HEK293T (cell line): ENCODE measurements around the gene TMEM9B.

ENCODE experiments used
- CTCF ChIA-PET: fragments of 350-600 bp; formaldehyde crosslinking; extraction: SDS; loops from one replicate; lab custom pipeline; 2021; ENCODE audit warnings: antibody characterized with exemption, inconsistent platforms; lab: Yijun Ruan, JAX
- POLR2A ChIA-PET: fragments of 350-600 bp; formaldehyde crosslinking; extraction: SDS; loops from one replicate; lab custom pipeline; 2020; ENCODE audit warnings: antibody characterized with exemption, inconsistent platforms; lab: Yijun Ruan, JAX
- DNase-seq: peaks from one replicate; pipeline ENCODE4 v3.0.0; 2012; ENCODE audit warnings: mixed read lengths; ENCODE audit errors: extremely low spot score
- ARNT ChIP-seq: fragments of 450-650 bp; IDR thresholded peaks from 2 replicates; pipeline ENCODE4 v1.6.1; 2017; ENCODE audit warnings: mild to moderate bottlenecking
- BHLHE40 ChIP-seq: fragments of 450-650 bp; IDR thresholded peaks from 2 replicates; pipeline ENCODE4 v1.6.1; 2016; ENCODE audit warnings: mild to moderate bottlenecking, moderate library complexity, borderline replicate concordance
- CTBP1 ChIP-seq: fragments of 450-650 bp; IDR thresholded peaks from 2 replicates; pipeline ENCODE4 v1.6.1; 2016; ENCODE audit warnings: borderline replicate concordance
- ELF4 ChIP-seq: fragments of 450-650 bp; IDR thresholded peaks from 2 replicates; pipeline ENCODE4 v1.6.1; 2017; ENCODE audit warnings: antibody characterized with exemption
- FOXA1 ChIP-seq: fragments of 450-650 bp; IDR thresholded peaks from 2 replicates; pipeline ENCODE4 v1.6.1; 2016; ENCODE audit warnings: mild to moderate bottlenecking
- FOXK2 ChIP-seq: fragments of 450-650 bp; IDR thresholded peaks from 2 replicates; pipeline ENCODE4 v1.6.1; 2016; ENCODE audit warnings: mild to moderate bottlenecking
- FOXM1 ChIP-seq: fragments of 450-650 bp; IDR thresholded peaks from 2 replicates; pipeline ENCODE4 v1.6.1; 2017; ENCODE audit warnings: mild to moderate bottlenecking, borderline replicate concordance
- HDGF ChIP-seq: fragments of 450-650 bp; IDR thresholded peaks from 2 replicates; pipeline ENCODE4 v1.6.1; 2017; ENCODE audit warnings: antibody characterized with exemption, borderline replicate concordance
- L3MBTL2 ChIP-seq: fragments of 450-650 bp; conservative IDR thresholded peaks from 2 replicates; pipeline ENCODE4 v1.6.1; 2016; ENCODE audit warnings: mild to moderate bottlenecking
- LEF1 ChIP-seq: fragments of 450-650 bp; IDR thresholded peaks from 2 replicates; pipeline ENCODE4 v1.6.1; 2017; ENCODE audit warnings: mild to moderate bottlenecking, borderline replicate concordance
- NFRKB ChIP-seq: fragments of 450-650 bp; IDR thresholded peaks from 2 replicates; pipeline ENCODE4 v1.6.1; 2016; ENCODE audit warnings: mild to moderate bottlenecking, moderate library complexity
- SP1 ChIP-seq: fragments of 450-650 bp; IDR thresholded peaks from 2 replicates; pipeline ENCODE4 v1.6.1; 2017
- SUZ12 ChIP-seq: fragments of 450-650 bp; IDR thresholded peaks from 2 replicates; pipeline ENCODE4 v1.6.1; 2016; ENCODE audit warnings: mild to moderate bottlenecking
- TARDBP ChIP-seq: fragments of 450-650 bp; IDR thresholded peaks from 2 replicates; pipeline ENCODE4 v1.6.1; 2016
- ZNF384 ChIP-seq: fragments of 450-650 bp; IDR thresholded peaks from 2 replicates; pipeline ENCODE4 v1.6.1; 2016
- TF ChIP-seq, protein P1 (sequence below): fragments of 450-650 bp; IDR thresholded peaks from 2 replicates; pipeline ENCODE4 v1.6.1; 2016

The TMEM9B gene

DNA sequence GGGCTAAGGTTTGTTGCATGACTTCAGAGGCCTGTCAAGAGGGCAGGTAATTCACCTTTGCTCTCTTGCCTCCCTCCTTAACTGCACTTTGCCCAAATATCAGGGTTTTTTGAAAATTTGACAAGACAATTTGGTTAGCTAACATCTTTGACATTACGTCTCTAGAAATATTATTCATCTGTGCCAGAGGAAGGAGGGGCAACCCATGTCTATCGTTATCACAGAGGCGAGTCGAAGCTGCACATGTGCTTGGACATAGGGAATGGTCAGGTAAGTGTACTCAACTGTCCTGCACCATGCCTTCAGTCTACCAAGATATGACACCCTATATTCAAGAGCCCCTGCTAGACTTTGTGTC, 49.6 kb downstream of the TMEM9B start:
- POLR2A ChIA-PET, result no interaction called here
- TF ChIP-seq TARDBP (no peak), CTBP1 (no peak), ZNF384 (no peak), ARNT (no peak), L3MBTL2 (no peak), NFRKB (no peak), SP1 (no peak), FOXK2 (no peak), ELF4 (no peak), FOXA1 (no peak), LEF1 (no peak), SUZ12 (no peak)
- TF ChIP-seq, protein P1, sequence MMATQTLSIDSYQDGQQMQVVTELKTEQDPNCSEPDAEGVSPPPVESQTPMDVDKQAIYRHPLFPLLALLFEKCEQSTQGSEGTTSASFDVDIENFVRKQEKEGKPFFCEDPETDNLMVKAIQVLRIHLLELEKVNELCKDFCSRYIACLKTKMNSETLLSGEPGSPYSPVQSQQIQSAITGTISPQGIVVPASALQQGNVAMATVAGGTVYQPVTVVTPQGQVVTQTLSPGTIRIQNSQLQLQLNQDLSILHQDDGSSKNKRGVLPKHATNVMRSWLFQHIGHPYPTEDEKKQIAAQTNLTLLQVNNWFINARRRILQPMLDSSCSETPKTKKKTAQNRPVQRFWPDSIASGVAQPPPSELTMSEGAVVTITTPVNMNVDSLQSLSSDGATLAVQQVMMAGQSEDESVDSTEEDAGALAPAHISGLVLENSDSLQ, result no peak
- no peak for DNase-seq
- CTCF ChIA-PET, result interaction anchor here (1.4 to 2.6 kb wide), 2 partner anchors 19 to 45 kb away, joined by 3 to 11 read pairs; no protein-coding TSS in a partner anchor

DNA sequence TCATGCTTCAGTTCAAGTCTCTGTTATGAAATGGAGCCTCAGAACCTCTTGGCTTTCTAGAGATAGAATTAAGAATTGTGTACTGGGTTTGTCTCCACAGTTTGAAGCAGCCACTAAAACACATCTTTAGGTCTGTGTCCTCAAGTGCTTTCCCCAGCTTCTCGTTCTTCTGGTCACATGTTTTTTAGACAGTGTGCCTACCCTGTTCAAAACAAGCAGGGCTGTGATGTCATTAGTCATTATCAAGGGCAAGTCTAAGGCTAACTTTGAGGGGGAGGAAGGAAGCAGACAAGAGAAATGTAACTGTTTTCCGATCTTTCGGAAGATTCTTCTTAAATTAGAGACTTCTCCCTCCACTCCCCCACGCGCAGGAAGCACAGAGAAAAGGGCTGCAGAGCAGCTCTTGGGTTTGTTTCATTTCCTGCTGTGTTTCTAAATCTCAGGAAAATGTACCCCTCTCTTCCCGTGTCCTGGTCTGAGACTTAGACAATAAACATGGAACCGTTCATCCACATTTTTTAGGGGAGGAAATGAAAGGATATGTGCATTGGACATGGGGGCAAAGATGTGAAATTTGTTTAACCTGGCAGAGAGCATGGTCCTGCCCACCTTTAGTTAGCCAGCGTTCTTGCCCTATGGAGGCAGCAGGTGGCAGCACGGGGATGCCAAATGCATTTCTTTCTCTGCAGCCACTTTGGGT, 50.1 kb downstream of the TMEM9B start:
- POLR2A ChIA-PET, result no interaction called here
- DNase-seq, result peak; percentile 32

DNA sequence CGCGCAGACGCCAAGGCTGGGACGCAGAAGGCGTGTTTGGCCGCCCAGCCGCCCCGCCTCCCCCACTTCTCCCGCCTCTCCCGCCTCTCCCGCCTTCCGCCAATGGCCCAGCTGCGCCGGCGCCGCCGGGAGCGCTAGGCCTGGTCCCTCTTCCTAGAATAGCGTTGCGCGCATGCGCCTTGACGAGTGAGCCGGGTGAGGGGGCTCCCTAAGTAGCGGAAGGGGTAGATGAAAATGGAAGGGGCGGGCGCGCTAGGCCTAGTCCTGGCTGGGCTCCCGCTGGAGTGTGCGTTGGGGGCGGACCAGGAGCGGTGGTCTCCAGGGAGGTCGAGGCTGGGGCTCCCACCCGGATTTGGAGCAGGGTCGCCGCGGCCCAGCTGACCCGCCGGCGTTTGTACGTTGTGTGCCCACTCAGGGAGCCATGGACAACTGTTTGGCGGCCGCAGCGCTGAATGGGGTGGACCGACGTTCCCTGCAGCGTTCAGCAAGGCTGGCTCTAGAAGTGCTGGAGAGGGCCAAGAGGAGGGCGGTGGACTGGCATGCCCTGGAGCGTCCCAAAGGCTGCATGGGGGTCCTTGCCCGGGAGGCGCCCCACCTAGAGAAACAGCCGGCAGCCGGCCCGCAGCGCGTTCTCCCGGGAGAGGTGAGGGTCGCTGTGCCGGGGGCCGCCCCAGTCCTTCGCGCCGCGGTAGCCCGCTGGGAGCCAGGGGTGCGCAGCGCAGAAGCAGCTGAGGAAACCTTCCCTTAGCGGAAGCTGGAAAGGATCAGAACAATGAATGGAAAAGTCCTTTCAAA, 53.0 kb downstream of the TMEM9B start, which contains the start of gene AKIP1:
TSS of gene AKIP1 (plus strand) at position 161 of the 795 bp plus-strand sequence. CDS start at position 422, 261 bp downstream.
- CTCF ChIA-PET, result interaction anchor here (0.7 kb wide), 1 partner anchor 1968 kb away, joined by 5 read pairs; no protein-coding TSS in a partner anchor
- POLR2A ChIA-PET, result interaction anchor here (0.7 to 2.3 kb wide), 11 partner anchors 28 to 223 kb away, joined by 3 to 11 read pairs (median 4); partner anchors contain the start of gene TMEM9B
- peak; percentile 95 for DNase-seq
- TF ChIP-seq SUZ12, result no peak
- no peak for TF ChIP-seq CTBP1
- no peak for TF ChIP-seq BHLHE40
- TF ChIP-seq ZNF384, result no peak
- TF ChIP-seq FOXM1, result no peak
- no peak for TF ChIP-seq ELF4
- no peak for TF ChIP-seq L3MBTL2
- TF ChIP-seq NFRKB, result no peak
- TF ChIP-seq LEF1, result no peak
- TF ChIP-seq FOXA1, result no peak
- TF ChIP-seq TARDBP, result no peak
- no peak for TF ChIP-seq SP1
- TF ChIP-seq FOXK2, result no peak

More for the DNA sequence above, 50.1 kb downstream of the TMEM9B start:
- CTCF ChIA-PET, result interaction anchor here (0.9 to 2.6 kb wide), 4 partner anchors 20 to 224 kb away, joined by 3 to 11 read pairs (median 4); no protein-coding TSS in a partner anchor
- TF ChIP-seq ELF4 (no peak), NFRKB (no peak), CTBP1 (no peak)

DNA sequence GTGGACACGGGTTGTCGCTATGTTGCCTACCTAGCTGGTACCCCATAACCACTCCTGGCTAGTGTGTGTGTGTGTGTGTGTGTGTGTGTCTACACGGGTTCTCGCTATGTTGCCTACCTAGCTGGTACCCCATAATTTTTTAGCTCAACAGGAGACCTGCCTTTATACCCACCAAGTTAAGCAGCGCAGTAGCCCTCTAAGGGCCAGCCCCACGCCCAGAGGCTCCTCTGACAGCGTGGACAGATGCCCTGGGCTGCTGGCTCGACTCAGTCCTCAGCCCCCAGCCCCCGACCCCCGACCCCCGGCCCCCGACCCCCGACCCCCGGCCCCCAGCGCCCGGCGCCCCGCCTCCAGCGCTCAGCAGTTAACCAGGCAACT, 53.6 kb downstream of the TMEM9B start:
- no peak for DNase-seq
- CTCF ChIA-PET, result interaction anchor here (0.7 kb wide), 1 partner anchor 49 kb away, joined by 3 read pairs; no protein-coding TSS in a partner anchor

DNA sequence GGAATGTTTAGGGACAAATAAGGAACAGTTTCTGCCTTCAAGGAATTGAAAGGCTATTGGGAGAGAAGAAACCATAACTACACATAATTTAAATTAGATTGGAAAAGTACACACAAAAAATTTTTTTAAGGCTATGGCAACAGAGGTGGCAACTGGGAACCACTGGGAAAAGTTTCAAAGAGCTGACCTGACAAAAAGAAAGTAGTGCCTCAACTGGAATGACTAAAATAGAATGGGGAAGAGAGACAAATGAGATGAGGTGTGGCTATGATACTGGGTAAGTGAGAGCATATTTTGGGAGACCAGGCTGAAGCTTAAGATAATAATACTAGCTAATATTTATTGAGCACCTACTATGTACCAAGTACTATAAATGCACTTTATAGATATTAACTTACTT, 56.1 kb downstream of the TMEM9B start:
- POLR2A ChIA-PET, result interaction anchor here (1.2 to 1.8 kb wide), 5 partner anchors 28 to 226 kb away, joined by 3 to 7 read pairs (median 4); partner anchors contain the start of genes RPL27A, TMEM9B and TRIM66
- no peak for DNase-seq
- CTCF ChIA-PET, result no interaction called here
- TF ChIP-seq HDGF (no peak), TARDBP (no peak), FOXK2 (no peak), LEF1 (no peak), ARNT (no peak), SUZ12 (no peak), BHLHE40 (no peak), L3MBTL2 (no peak), SP1 (no peak)

More for the DNA sequence above, 53.6 kb downstream of the TMEM9B start:
- TF ChIP-seq FOXA1 (no peak), NFRKB (no peak), ELF4 (no peak), ARNT (no peak), FOXM1 (no peak), LEF1 (no peak), TARDBP (no peak), SP1 (no peak), CTBP1 (no peak), SUZ12 (no peak), HDGF (no peak)
- TF ChIP-seq, protein P1, result no peak
- POLR2A ChIA-PET, result interaction anchor here (0.7 to 2.3 kb wide), 10 partner anchors 29 to 228 kb away, joined by 3 to 11 read pairs (median 4); partner anchors contain the start of genes RPL27A, TMEM9B and TRIM66

DNA sequence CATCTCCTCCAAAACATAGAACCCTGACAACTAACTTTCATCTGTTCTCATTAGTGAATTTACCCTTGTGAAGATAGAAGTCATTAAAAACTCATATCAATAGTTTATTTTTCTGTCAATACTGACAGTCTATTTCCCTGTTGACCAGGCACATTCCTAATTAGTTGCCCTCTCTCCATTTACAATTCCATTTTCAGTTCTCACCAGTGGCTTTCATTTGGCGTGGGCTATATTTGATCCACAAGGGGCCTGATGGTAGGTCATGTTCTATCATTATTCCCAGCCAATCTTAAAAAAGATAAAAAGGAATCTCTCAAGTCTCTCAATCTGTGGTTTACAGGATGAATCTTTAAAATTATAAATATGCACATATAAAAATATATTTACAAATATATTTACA, 57.1 kb downstream of the TMEM9B start:
- ChIA-PET CTCF (no interaction called here), POLR2A (interaction anchor here (0.5 to 1.8 kb wide), 3 partner anchors 36 to 57 kb away, joined by 3 to 4 read pairs (median 4); partner anchors contain the start of gene TMEM9B)
- TF ChIP-seq ARNT, result no peak
- TF ChIP-seq CTBP1, result no peak
- no peak for TF ChIP-seq SUZ12
- TF ChIP-seq FOXM1, result no peak
- TF ChIP-seq SP1, result no peak
- no peak for TF ChIP-seq TARDBP
- TF ChIP-seq FOXA1, result no peak
- TF ChIP-seq HDGF, result no peak
- no peak for TF ChIP-seq L3MBTL2
- no peak for TF ChIP-seq ELF4
- no peak for TF ChIP-seq LEF1
- TF ChIP-seq FOXK2, result no peak
- no peak for TF ChIP-seq NFRKB
- TF ChIP-seq BHLHE40, result no peak
- TF ChIP-seq, protein P1, result no peak
- no peak for DNase-seq
